Right lobe of liver (tissue), 6 donors: Measurements from ENCODE around the gene ZNF598. TPM values are rescaled to one million over a fixed set of nuclear protein-coding genes. Genes with fewer than 3 reads are reported as not detected.
A peak's percentile ranks its signal among the peaks of the same experiment; 100 is the strongest.

ENCODE experiments used
- ATAC-seq, 4 donors: fragments of 200-7000 bp; cut with Tn5 transposase; one replicate each; pipeline ENCODE4 v1.9.1; 2020; ENCODE audit warnings: mild to moderate bottlenecking in 4 of 4, moderate library complexity in 4 of 4
- DNase-seq, 3 donors: peaks; one replicate each; pipeline ENCODE4 v3.0.0-alpha.2; 2020
- H3K27ac ChIP-seq, 3 donors: fragments of 200-600 bp; one replicate each; pipeline ENCODE4 v1.8.0; 2022
- H3K27me3 ChIP-seq, 2 donors: fragments of 200-600 bp; one replicate each; pipeline ENCODE4 v1.8.0; 2022
- H3K36me3 ChIP-seq, 4 donors: fragments of 200-600 bp; sonication (generic) in 1 of 4; one replicate each; pipeline versions ENCODE4 v1.5.1 to v1.8.0; 2017 to 2022; ENCODE audit warnings: control low read depth in 1 of 4
- H3K4me1 ChIP-seq, 4 donors: fragments of 200-600 bp; sonication (generic) in 1 of 4; one replicate each; pipeline versions ENCODE4 v1.5.1 to v1.8.0; 2017 to 2022; ENCODE audit warnings: control low read depth in 1 of 4
- H3K4me3 ChIP-seq, 3 donors: fragments of 200-600 bp; one replicate each; pipeline ENCODE4 v1.8.0; 2022
- H3K9me3 ChIP-seq, 4 donors: fragments of 200-600 bp; sonication (generic) in 1 of 4; one replicate each; pipeline versions ENCODE4 v1.5.1 to v1.8.0; 2017 to 2022; ENCODE audit warnings: control low read depth in 1 of 4
- POLR2A ChIP-seq: fragments of 450-650 bp; IDR thresholded peaks from one replicate; pipeline ENCODE4 v1.6.1; 2017; ENCODE audit warnings: antibody characterized with exemption, mild to moderate bottlenecking
- WGBS: methylation state at CpG from one replicate; pipeline ENCODE4 v1.1.6; 2018; ENCODE audit warnings: low coverage, low lambda C conversion rate; ENCODE audit not compliant: insufficient coverage; ENCODE audit errors: missing lambda C conversion rate; 5-methylcytosine and 5-hydroxymethylcytosine counted together
- intact Hi-C, 2 donors: fragments of 100-400 bp; cut with DNase I; formaldehyde crosslinking; loops; one replicate each; pipeline versions ENCODE4 v1.11.2 to v1.14.1; 2022
- total RNA-seq, 6 experiments: library from RNA; depleted of rRNA in 2 of 6; stranded (reverse); fragments of >200 nt in 2 of 6; fragmentation: NEBNext Ultra II Directional in 3 of 6; extraction: Animal tissue kit (Norgen Biotek cat#: 25700) in 3 of 6; gene quantifications; one replicate each; pipeline versions ENCODE4 v1.1.0 to v1.2.4, GENCODE V29; 2016 to 2023
- TF ChIP-seq, protein P1 (sequence below), 4 donors: fragments of 200-600 bp in 3 of 4; fragments of 450-650 bp in 1 of 4; IDR thresholded peaks; one replicate each; pipeline versions ENCODE4 v1.5.1 to v1.8.0; 2016 to 2022; ENCODE audit warnings: antibody characterized with exemption in 4 of 4, mild to moderate bottlenecking in 2 of 4
- donor health status: DM: no; HTN: yes; CAD: no.
- donor health status: DM: no; HTN: no; CAD: no.
- donor health status: DM: no; HTN: no; CAD: no.
- donor health status: DM: no; HTN: yes; CAD: no.
- donor health status: DM: no; HTN: yes; CAD: no.

ZNF598 gene
- total RNA-seq, 6 experiments from 2014 or later = 21.6 to 46.4 (median 25.0) TPM

DNA sequence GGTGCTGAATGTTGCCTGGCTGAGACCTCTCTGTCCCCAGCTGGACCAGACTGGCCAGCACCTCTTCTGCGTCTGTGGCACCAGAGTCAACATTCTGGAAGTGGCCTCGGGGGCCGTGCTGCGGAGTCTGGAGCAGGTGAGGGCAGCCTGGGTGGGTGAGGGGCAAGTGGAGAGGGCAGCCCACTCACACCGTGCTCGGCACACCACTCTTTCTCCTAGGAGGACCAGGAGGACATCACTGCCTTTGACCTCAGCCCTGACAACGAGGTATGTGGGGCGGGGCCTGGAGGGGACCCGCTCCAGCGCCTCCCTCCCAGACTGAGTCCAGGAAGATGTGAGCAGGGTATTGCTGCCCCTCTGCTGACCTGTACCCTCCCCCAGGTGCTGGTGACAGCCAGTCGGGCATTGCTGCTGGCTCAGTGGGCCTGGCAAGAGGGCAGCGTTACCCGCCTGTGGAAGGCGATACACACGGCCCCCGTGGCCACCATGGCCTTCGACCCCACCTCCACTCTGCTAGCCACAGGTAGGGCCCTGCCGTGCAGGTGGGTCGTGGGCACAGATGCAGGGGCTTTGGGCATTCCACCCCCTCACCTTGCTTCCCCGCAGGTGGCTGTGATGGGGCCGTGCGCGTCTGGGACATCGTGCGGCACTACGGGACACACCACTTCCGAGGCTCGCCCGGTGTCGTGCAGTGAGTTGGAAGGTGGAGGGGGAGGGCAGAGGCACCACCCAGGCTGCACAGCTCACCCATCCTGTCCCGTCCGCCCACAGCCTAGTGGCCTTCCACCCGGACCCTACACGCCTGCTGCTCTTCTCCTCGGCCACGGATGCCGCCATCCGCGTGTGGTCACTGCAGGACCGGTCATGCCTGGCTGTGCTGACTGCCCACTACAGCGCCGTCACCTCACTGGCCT, 35.2 kb downstream of the ZNF598 start:
- peaks cover 0 to 33% (median 10%) of the 10 kb centered on the region in 4 donors for H3K36me3 ChIP-seq
- 80% methylated on average over 5 of the region's 42 CpGs for WGBS
- DNase-seq (peak in 2 of 3 donors; percentile 23 to 56), ATAC-seq (no peak)
- peaks cover 0 to 17% (median 5%) of the 10 kb centered on the region in 4 donors for H3K4me1 ChIP-seq
- H3K27ac ChIP-seq = no peak overlapping the region
- no peaks in the 10 kb centered on the region for H3K27me3 ChIP-seq
- H3K9me3 ChIP-seq = no peaks in the 10 kb centered on the region
- no peak overlapping the region for H3K4me3 ChIP-seq
- no peak for TF ChIP-seq POLR2A
- TF ChIP-seq, protein P1, sequence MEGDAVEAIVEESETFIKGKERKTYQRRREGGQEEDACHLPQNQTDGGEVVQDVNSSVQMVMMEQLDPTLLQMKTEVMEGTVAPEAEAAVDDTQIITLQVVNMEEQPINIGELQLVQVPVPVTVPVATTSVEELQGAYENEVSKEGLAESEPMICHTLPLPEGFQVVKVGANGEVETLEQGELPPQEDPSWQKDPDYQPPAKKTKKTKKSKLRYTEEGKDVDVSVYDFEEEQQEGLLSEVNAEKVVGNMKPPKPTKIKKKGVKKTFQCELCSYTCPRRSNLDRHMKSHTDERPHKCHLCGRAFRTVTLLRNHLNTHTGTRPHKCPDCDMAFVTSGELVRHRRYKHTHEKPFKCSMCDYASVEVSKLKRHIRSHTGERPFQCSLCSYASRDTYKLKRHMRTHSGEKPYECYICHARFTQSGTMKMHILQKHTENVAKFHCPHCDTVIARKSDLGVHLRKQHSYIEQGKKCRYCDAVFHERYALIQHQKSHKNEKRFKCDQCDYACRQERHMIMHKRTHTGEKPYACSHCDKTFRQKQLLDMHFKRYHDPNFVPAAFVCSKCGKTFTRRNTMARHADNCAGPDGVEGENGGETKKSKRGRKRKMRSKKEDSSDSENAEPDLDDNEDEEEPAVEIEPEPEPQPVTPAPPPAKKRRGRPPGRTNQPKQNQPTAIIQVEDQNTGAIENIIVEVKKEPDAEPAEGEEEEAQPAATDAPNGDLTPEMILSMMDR (IDR thresholded peaks at IDR 0.05) = no peak
- intact Hi-C loops = no loop called here

- H3K27ac ChIP-seq = no peak overlapping the region
- WGBS = 82% methylated on average over 6 of the region's 16 CpGs
- ATAC-seq (no peak), DNase-seq (peak in 2 of 3 donors; percentile 20 to 51)
- peaks cover 0 to 33% (median 10%) of the 10 kb centered on the region in 4 donors for H3K36me3 ChIP-seq
- no peaks in the 10 kb centered on the region for H3K27me3 ChIP-seq
- no peaks in the 10 kb centered on the region for H3K9me3 ChIP-seq
- intact Hi-C loops = no loop called here
- H3K4me3 ChIP-seq = no peak overlapping the region
- H3K4me1 ChIP-seq = peaks cover 0 to 17% (median 5%) of the 10 kb centered on the region in 4 donors
- TF ChIP-seq, protein P1 (IDR thresholded peaks at IDR 0.05) = no peak
- no peak for TF ChIP-seq POLR2A
Observed at GRCh38 chr16:1973461-1974156, 36.0 kb downstream of the ZNF598 start.

DNA sequence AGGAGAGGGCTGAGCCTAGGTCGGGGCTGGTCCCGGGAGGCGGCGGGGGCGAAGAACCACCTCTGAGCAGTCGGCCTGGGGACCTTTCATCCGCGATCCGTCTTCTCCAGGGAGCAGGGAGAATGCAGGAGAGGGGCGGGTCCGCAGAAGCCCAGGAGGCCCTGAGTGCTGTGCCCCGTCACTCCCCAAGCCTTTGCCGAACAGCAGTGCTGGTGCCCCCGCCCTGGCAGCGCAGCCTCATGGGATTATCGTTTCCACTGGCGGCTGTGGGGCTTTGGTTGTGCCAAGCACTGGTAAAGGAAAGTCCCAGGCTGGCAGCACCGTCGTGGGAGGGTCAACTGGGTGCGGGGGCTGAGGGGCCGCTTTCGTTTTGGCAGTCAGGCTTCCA, 37.1 kb downstream of the ZNF598 start:
- peak overlapping the region in 2 of 3 donors; percentile 54 to 84 for H3K27ac ChIP-seq
- 3% methylated on average over 16 of the region's 22 CpGs for WGBS
- DNase-seq = peak in 2 of 3 donors; percentile 31 to 63

DNA sequence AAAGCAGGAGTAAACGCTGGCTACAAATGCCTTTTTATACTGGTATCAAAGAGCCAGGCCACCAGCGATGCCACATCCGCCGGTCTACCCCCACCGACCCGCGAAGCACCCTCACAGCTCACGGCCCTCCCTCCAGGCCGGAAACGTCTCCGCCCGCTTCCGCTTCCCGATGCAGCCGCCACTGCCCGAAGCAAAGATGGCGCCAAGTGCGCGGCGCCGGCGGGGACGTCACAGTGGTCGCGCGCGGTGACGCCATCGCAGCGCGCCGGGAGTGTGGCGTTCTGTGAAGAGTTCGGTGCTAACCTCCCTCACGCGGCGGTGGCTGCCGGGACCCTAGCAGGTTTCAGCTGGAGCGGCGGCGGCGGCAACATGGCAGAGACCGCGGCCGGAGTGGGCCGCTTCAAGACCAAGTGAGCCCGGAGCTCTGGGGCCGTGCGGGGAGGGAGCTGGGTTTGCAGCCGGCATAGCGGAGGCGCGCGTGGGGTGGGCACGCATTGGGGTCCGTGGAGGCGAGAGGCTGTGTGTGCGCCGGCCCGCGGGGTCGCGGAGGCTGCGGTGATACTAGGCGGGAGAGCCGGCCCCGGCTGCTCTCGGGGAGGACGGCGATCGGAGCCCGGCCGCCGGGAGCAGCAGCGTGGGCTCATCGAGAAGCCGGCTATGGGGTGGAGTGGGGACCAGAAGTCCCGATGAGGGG, 37.7 kb downstream of the ZNF598 start, which contains the start of gene TBL3:
TBL3 (plus strand) TSS at position 258 of the 694 bp plus-strand sequence; CDS start at position 370, 112 bp downstream.
- intact Hi-C loops = no loop called here
- Histone ChIP-seq H3K4me3 (peak within 1 kb of the TSS; percentile 85 to 100 (median 99)), H3K9me3 (no peaks in the 10 kb centered on the region), H3K36me3 (peaks cover 0 to 19% (median 9%) of the 10 kb centered on the region in 4 donors), H3K4me1 (peaks cover 0 to 17% (median 5%) of the 10 kb centered on the region in 4 donors), H3K27ac (peak within 1 kb of the TSS; percentile 54 to 87 (median 84)), H3K27me3 (no peaks in the 10 kb centered on the region)
- 0% methylated on average over 14 of the region's 78 CpGs for WGBS
- ATAC-seq = peak; percentile 86 to 96 (median 94)
- DNase-seq = peak; percentile 93 to 95 (median 94)
- TF ChIP-seq, protein P1 (IDR thresholded peaks at IDR 0.05) = peak in 1 of 4 donors; percentile 18
- peak; percentile 88 for TF ChIP-seq POLR2A

More for the DNA sequence above, 37.1 kb downstream of the ZNF598 start:
- intact Hi-C loops = no loop called here
- peak overlapping the region; percentile 85 to 100 (median 99) for H3K4me3 ChIP-seq
- H3K9me3 ChIP-seq = no peaks in the 10 kb centered on the region
- H3K27me3 ChIP-seq = no peaks in the 10 kb centered on the region
- H3K36me3 ChIP-seq = peaks cover 0 to 25% (median 10%) of the 10 kb centered on the region in 4 donors
- ATAC-seq = peak in 1 of 4 donors; percentile 1
- no peak for TF ChIP-seq POLR2A
- TF ChIP-seq, protein P1 (IDR thresholded peaks at IDR 0.05) = no peak
- H3K4me1 ChIP-seq = peaks cover 0 to 17% (median 5%) of the 10 kb centered on the region in 4 donors
